Cardiac fibroblast (primary cell): ENCODE measurements around the gene RNF141.
A peak's percentile ranks its signal among the peaks of the same experiment; 100 is the strongest.

ENCODE experiments used
- DNase-seq, 2 donors: peaks; one replicate each; pipeline versions ENCODE4 v3.0.0 to v3.0.0-alpha.2; 2010; ENCODE audit warnings: low read depth in 2 of 2
- H3K4me3 ChIP-seq, 2 donors: replicated peaks in 1 of 2; 1 replicate in 1 of 2; 2 replicates in 1 of 2; pipeline ENCODE4 v1.5.1; 2011; ENCODE audit warnings: low read depth in 2 of 2, low read length in 2 of 2, mild to moderate bottlenecking in 2 of 2, moderate library complexity in 1 of 2
- TF ChIP-seq, protein P1 (sequence below): IDR thresholded peaks from one replicate; pipeline ENCODE4 v1.5.1; 2011; ENCODE audit warnings: low read depth, mild to moderate bottlenecking, low read length, inconsistent platforms

Gene RNF141, protein sequence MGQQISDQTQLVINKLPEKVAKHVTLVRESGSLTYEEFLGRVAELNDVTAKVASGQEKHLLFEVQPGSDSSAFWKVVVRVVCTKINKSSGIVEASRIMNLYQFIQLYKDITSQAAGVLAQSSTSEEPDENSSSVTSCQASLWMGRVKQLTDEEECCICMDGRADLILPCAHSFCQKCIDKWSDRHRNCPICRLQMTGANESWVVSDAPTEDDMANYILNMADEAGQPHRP

DNA sequence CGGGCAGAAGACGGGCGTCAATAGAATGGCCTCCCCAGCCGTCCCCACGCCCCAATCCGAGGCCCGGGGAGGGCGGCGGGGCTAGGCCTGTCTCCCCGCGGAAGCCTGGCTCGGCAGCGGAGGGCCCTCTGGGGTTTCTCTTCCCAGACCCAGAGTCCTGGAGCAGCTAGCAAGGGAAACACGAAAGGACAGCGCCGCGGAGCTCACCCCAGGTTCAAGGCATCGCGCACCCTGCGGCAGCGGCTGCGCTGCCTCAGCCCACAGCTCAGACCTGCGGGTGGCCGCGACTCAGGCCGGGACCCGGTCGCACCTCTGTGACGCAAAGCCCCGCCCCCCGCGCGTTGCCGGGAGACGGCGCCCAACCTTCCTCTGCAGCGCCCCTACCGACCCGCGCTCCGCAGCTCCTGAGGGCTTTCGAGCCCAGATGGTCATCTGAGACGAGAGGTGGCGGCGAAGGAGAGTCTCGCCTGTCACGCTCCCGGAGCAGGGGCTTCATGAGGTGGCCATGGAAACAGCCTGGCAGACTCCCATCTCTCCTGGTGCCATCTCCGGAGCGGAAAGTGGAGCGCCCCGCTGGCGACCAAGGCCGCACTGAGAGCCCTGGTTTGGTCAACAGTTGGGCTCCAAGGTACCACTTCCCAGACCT is at the start of gene RNF141:
Gene RNF141 (minus strand): TSS at position 273 of the 646 bp plus-strand sequence. CDS start 7,029 bp downstream, outside the sequence.
- TF ChIP-seq, protein P1, sequence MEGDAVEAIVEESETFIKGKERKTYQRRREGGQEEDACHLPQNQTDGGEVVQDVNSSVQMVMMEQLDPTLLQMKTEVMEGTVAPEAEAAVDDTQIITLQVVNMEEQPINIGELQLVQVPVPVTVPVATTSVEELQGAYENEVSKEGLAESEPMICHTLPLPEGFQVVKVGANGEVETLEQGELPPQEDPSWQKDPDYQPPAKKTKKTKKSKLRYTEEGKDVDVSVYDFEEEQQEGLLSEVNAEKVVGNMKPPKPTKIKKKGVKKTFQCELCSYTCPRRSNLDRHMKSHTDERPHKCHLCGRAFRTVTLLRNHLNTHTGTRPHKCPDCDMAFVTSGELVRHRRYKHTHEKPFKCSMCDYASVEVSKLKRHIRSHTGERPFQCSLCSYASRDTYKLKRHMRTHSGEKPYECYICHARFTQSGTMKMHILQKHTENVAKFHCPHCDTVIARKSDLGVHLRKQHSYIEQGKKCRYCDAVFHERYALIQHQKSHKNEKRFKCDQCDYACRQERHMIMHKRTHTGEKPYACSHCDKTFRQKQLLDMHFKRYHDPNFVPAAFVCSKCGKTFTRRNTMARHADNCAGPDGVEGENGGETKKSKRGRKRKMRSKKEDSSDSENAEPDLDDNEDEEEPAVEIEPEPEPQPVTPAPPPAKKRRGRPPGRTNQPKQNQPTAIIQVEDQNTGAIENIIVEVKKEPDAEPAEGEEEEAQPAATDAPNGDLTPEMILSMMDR: peak; percentile 84

DNA sequence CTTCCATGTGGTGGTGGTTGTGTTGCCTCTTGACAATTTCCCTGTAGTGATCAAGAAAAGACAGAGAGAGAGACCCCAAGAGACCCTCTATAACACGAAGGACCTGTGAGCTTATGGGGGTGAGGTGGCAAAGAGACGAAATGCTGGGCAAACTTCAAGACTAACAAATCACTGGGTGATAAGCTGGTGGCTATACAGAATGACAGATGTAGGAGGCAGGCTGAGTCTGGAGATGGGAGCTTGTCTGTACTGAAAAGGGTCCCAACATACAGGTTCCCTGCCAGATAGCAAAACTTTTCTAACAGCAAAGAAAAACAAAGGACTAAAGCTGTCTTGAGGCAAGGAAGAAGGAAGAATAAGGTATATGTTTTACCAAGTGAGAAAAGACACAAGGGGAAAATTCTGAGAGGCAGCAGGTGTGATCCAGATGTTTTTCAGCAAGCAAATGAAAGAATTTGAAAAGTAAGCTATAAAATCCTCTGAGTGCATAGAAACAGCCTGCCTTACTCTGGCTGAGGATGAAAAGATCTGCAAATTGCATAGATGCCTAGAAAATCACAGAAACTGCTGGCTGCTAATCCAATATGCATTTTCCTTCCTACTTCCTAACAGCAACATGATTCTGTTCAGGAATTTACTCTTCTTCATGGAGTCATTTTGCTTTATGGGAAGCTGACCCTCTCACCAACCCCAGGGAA is 49.4 kb upstream of the RNF141 start:
- TF ChIP-seq, protein P1: no peak
- H3K4me3 ChIP-seq: no peak overlapping the region
- DNase-seq: no peak

More for the DNA sequence above, at the start of gene RNF141:
- DNase-seq: peak; percentile 91 to 92
- peak within 1 kb of the TSS; percentile 76 to 87 for H3K4me3 ChIP-seq

DNA sequence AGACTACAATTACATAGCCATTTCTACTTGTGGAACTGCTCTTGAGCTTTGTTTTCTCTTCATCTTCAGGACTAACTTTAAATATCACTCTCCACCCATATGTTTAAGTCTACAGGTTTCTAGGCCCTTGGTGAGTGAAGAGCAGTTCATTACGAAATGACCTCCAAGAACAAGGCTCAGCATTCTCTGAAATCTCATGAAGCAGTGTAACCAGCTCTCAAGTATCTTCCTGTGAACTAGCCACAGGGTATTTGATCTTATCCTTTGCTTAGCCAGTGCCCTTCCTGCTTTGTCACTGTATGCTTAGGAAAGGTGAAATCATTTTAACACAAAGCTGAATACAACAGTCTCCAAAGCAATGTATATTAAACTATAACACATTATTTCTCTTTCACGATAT is 47.9 kb upstream of the RNF141 start:
- no peak for DNase-seq
- TF ChIP-seq, protein P1: no peak
- no peak overlapping the region for H3K4me3 ChIP-seq

DNA sequence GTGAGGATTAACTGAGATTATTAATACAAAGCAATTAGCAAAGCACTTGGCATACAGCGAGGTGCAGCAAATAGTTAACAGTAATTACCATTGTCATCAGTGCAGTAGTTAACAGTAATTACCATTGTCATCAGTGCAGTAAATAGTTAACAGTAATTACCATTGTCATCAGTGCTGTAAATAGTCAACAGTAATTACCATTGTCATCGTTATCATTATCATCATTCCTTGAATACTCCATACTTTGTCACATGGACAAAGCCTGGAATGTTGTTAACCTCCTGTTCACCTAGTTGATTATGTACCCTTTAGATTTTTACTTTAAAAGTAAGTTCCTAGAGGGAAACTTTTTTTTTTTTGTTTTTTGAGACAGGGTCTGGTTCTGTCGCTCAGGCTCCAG is 47.0 kb upstream of the RNF141 start:
- no peak overlapping the region for H3K4me3 ChIP-seq
- no peak for DNase-seq

DNA sequence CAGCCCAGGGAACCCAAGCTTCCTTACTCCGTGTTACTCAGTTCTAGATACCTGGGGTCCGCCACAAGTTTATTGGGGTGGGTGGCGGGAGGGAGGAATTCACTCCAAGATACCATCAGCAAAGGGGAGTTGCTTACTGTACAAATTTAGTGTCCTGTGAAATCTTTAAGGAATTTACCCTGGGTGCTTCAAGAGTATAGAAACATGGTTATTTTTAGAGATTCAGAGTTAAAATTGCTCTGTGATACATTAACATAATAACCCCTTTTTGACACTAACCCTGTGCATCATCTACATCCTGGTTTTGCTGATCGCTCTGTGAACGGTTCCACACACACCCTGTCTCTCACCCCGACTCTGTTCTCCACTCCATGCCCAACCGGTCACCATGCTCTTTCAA is 46.4 kb upstream of the RNF141 start:
- H3K4me3 ChIP-seq: no peak overlapping the region
- no peak for DNase-seq
- TF ChIP-seq, protein P1: no peak

More for the DNA sequence above, 47.0 kb upstream of the RNF141 start:
- TF ChIP-seq, protein P1: no peak

DNA sequence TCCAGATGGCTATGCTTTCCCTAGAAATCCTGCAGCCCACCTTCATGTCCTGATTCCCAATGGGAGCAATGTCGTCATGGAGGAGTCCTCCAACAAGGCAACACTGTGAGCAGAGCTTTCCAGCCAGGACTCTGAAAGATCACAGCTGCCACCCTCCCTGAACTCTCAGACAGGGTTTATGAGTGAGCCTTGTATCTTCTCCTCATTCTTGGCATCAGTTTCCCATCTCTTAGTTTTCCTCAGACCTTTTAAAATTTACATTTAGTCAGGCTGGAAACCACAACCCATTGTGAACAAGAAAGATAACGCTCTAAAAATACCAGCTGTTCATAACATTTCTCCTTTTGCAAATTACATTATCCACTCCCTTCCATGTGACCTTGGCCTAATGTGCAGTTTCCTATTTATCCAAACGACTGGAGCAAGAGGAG is 43.1 kb upstream of the RNF141 start:
- DNase-seq: peak; percentile 54 to 90
- no peak overlapping the region for H3K4me3 ChIP-seq
- TF ChIP-seq, protein P1: no peak
